SK-N-SH treated with all-trans-retinoic acid at 6 μM for 48 hours (cell line): ENCODE measurements around the gene GET4.

Source experiments
- ARNTL ChIP-seq: fragments of 450-650 bp; formaldehyde crosslinking; IDR thresholded peaks from 2 replicates; pipeline ENCODE4 v1.5.0; 2020; ENCODE audit warnings: low read depth, mild to moderate bottlenecking, moderate library complexity, borderline replicate concordance
- SNAI2 ChIP-seq: fragments of 250-450 bp; sonication (Bioruptor Pico); IDR thresholded peaks from 2 replicates; pipeline ENCODE4 v1.5.0; 2020; ENCODE audit warnings: mild to moderate bottlenecking, moderate library complexity
- ZC3H10 ChIP-seq: fragments of 250-450 bp; sonication (Bioruptor Pico); IDR thresholded peaks from 2 replicates; pipeline ENCODE4 v1.5.1; 2021; ENCODE audit warnings: mild to moderate bottlenecking, moderate library complexity
- ZFP30 ChIP-seq: fragments of 450-650 bp; formaldehyde crosslinking; IDR thresholded peaks from 2 replicates; pipeline ENCODE4 v1.5.0; 2022; ENCODE audit warnings: mild to moderate bottlenecking, moderate library complexity

- no peak for TF ChIP-seq ZFP30 (CRISPR knock-in tag)
- no peak for TF ChIP-seq ZC3H10 (CRISPR knock-in tag)
- no peak for TF ChIP-seq ARNTL (CRISPR knock-in tag)
- TF ChIP-seq SNAI2 (CRISPR knock-in tag), result no peak
Measured at GRCh38 chr7:935874-936385, 59.6 kb downstream of the GET4 start.
